Glutamatergic neuron (in vitro differentiated cells): ENCODE data around the gene UCP3. TPM values are rescaled to one million over a fixed set of nuclear protein-coding genes. Genes with fewer than 3 reads are reported as not detected.

Experiments
- DNase-seq: peaks from one replicate; pipeline ENCODE4 v3.0.0; 2022
- H3K27ac Mint-ChIP-seq: one replicate; pipeline ENCODE4 v1.8.0; 2020; ENCODE audit warnings: mild to moderate bottlenecking, mixed read lengths, inconsistent platforms; ENCODE audit not compliant: unreplicated experiment
- H3K27me3 Mint-ChIP-seq: one replicate; pipeline ENCODE4 v1.8.0; 2020; ENCODE audit warnings: mild to moderate bottlenecking, moderate library complexity, mixed read lengths, inconsistent platforms; ENCODE audit not compliant: unreplicated experiment
- H3K36me3 Mint-ChIP-seq: one replicate; pipeline ENCODE4 v1.8.0; 2020; ENCODE audit warnings: mild to moderate bottlenecking, mixed read lengths, inconsistent platforms; ENCODE audit not compliant: unreplicated experiment
- H3K4me1 Mint-ChIP-seq: one replicate; pipeline ENCODE4 v1.8.0; 2020; ENCODE audit warnings: mild to moderate bottlenecking, low read depth, mixed read lengths, inconsistent platforms; ENCODE audit not compliant: unreplicated experiment
- H3K4me3 Mint-ChIP-seq: one replicate; pipeline ENCODE4 v1.8.0; 2020; ENCODE audit warnings: mild to moderate bottlenecking, mixed read lengths, inconsistent platforms; ENCODE audit not compliant: unreplicated experiment
- H3K9me3 Mint-ChIP-seq: one replicate; pipeline ENCODE4 v1.8.0; 2020; ENCODE audit warnings: mild to moderate bottlenecking, moderate library complexity, mixed read lengths, inconsistent platforms; ENCODE audit not compliant: unreplicated experiment
- CTCF ChIP-seq: fragments of 200-600 bp; sonication (generic); IDR thresholded peaks from one replicate; pipeline ENCODE4 v1.5.0; 2021; ENCODE audit not compliant: partially characterized antibody, unreplicated experiment
- total RNA-seq: library from RNA; stranded (reverse); fragmentation: NEBNext Ultra II Directional; extraction: Animal tissue kit (Norgen Biotek cat#: 25700); gene quantifications from one replicate; pipeline ENCODE4 v1.2.1, GENCODE V29; 2021; ENCODE audit not compliant: unreplicated experiment

UCP3 gene
- total RNA-seq, 1 donor from 2014 or later, result 7.6 TPM

- H3K27me3 Mint-ChIP-seq, result peaks cover 10% of the 10 kb centered on the region
- peaks cover 24% of the 10 kb centered on the region for H3K4me1 Mint-ChIP-seq
- no peak for DNase-seq
- TF ChIP-seq CTCF, result no peak
- H3K36me3 Mint-ChIP-seq, result peaks cover 7% of the 10 kb centered on the region
- H3K4me3 Mint-ChIP-seq, result no peak overlapping the region
- H3K9me3 Mint-ChIP-seq, result peaks cover 9% of the 10 kb centered on the region
- no peak overlapping the region for H3K27ac Mint-ChIP-seq
Observed at GRCh38 chr11:73977856-73978519, 30.9 kb downstream of the UCP3 start.

- H3K36me3 Mint-ChIP-seq, result peaks cover 7% of the 10 kb centered on the region
- H3K27ac Mint-ChIP-seq, result no peak overlapping the region
- H3K4me1 Mint-ChIP-seq, result peaks cover 18% of the 10 kb centered on the region
- no peaks in the 10 kb centered on the region for H3K9me3 Mint-ChIP-seq
- no peak for TF ChIP-seq CTCF
- no peak for DNase-seq
- no peak overlapping the region for H3K4me3 Mint-ChIP-seq
- peaks cover 2% of the 10 kb centered on the region for H3K27me3 Mint-ChIP-seq
Observed at GRCh38 chr11:73976451-73977151, 32.3 kb downstream of the UCP3 start.

GRCh38 chr11:73975479-73975757 is 33.5 kb downstream of the UCP3 start:
- Mint-ChIP-seq H3K4me3 (no peak overlapping the region), H3K36me3 (peaks cover 7% of the 10 kb centered on the region), H3K4me1 (peaks cover 13% of the 10 kb centered on the region), H3K9me3 (no peaks in the 10 kb centered on the region), H3K27me3 (peaks cover 2% of the 10 kb centered on the region), H3K27ac (no peak overlapping the region)
- no peak for TF ChIP-seq CTCF
- DNase-seq, result no peak

GRCh38 chr11:73974604-73975478 is 34.0 kb downstream of the UCP3 start:
- peaks cover 7% of the 10 kb centered on the region for H3K36me3 Mint-ChIP-seq
- peaks cover 7% of the 10 kb centered on the region for H3K4me1 Mint-ChIP-seq

More at GRCh38 chr11:73974604-73975478, 34.0 kb downstream of the UCP3 start:
- H3K4me3 Mint-ChIP-seq, result no peak overlapping the region
- H3K27ac Mint-ChIP-seq, result no peak overlapping the region
- no peak for TF ChIP-seq CTCF
- no peaks in the 10 kb centered on the region for H3K9me3 Mint-ChIP-seq
- peaks cover 2% of the 10 kb centered on the region for H3K27me3 Mint-ChIP-seq
- DNase-seq, result no peak
